ENCODE results near the gene PLCH1.

PLCH1 gene

GRCh38 chr3:155412904-155413303 lies 332.0 kb downstream of the PLCH1 start:
- H3K4me1 ChIP-seq, result no peaks in the 10 kb centered on the region
- DNase-seq, result no peak
- no peaks in the 10 kb centered on the region for H3K36me3 ChIP-seq
- no peaks in the 10 kb centered on the region for H3K27me3 ChIP-seq
- H3K9me3 ChIP-seq, result no peaks in the 10 kb centered on the region
- no peak overlapping the region for H3K4me3 ChIP-seq (ENCODE audit: low read depth, low read length)
- no peak for TF ChIP-seq CTCF (IDR thresholded peaks at IDR 0.05; ENCODE audit: low read depth, low read length)

- Histone ChIP-seq H3K4me1 (no peaks in the 10 kb centered on the region), H3K36me3 (no peaks in the 10 kb centered on the region), H3K27me3 (no peaks in the 10 kb centered on the region), H3K9me3 (no peaks in the 10 kb centered on the region), H3K4me3 (ENCODE audit: low read depth, low read length) (no peak overlapping the region)
- peak; percentile 21 for TF ChIP-seq CTCF (IDR thresholded peaks at IDR 0.05; ENCODE audit: low read depth, low read length)
- DNase-seq, result peak; percentile 31
These were observed 333.2 kb downstream of the PLCH1 start for GRCh38 chr3:155411500-155412223.

- H3K4me3 ChIP-seq (ENCODE audit: low read depth, low read length), result no peak overlapping the region
- no peaks in the 10 kb centered on the region for H3K4me1 ChIP-seq
- no peaks in the 10 kb centered on the region for H3K9me3 ChIP-seq
- no peak for DNase-seq
- TF ChIP-seq CTCF (IDR thresholded peaks at IDR 0.05; ENCODE audit: low read depth, low read length), result no peak
- no peaks in the 10 kb centered on the region for H3K36me3 ChIP-seq
- no peaks in the 10 kb centered on the region for H3K27me3 ChIP-seq
These were observed 335.5 kb downstream of the PLCH1 start for GRCh38 chr3:155409336-155409735.

GRCh38 chr3:155407971-155408370 lies 336.9 kb downstream of the PLCH1 start:
- Histone ChIP-seq H3K4me1 (no peaks in the 10 kb centered on the region), H3K27me3 (no peaks in the 10 kb centered on the region), H3K9me3 (no peaks in the 10 kb centered on the region), H3K36me3 (no peaks in the 10 kb centered on the region), H3K4me3 (ENCODE audit: low read depth, low read length) (no peak overlapping the region)
- DNase-seq, result no peak
- TF ChIP-seq CTCF (IDR thresholded peaks at IDR 0.05; ENCODE audit: low read depth, low read length), result no peak

GRCh38 chr3:155407331-155407730 lies 337.5 kb downstream of the PLCH1 start:
- no peak for DNase-seq
- H3K36me3 ChIP-seq, result no peaks in the 10 kb centered on the region
- no peaks in the 10 kb centered on the region for H3K27me3 ChIP-seq
- no peaks in the 10 kb centered on the region for H3K9me3 ChIP-seq
- no peaks in the 10 kb centered on the region for H3K4me1 ChIP-seq
- no peak for TF ChIP-seq CTCF (IDR thresholded peaks at IDR 0.05; ENCODE audit: low read depth, low read length)
- H3K4me3 ChIP-seq (ENCODE audit: low read depth, low read length), result no peak overlapping the region

GRCh38 chr3:155404486-155404885 lies 340.4 kb downstream of the PLCH1 start:
- DNase-seq, result no peak

More at GRCh38 chr3:155404486-155404885, 340.4 kb downstream of the PLCH1 start:
- Histone ChIP-seq H3K4me3 (ENCODE audit: low read depth, low read length) (no peak overlapping the region), H3K36me3 (no peaks in the 10 kb centered on the region), H3K4me1 (no peaks in the 10 kb centered on the region), H3K9me3 (no peaks in the 10 kb centered on the region), H3K27me3 (no peaks in the 10 kb centered on the region)
- TF ChIP-seq CTCF (IDR thresholded peaks at IDR 0.05; ENCODE audit: low read depth, low read length), result no peak

Measured in BE2C (cell line).